GM19099 (cell line): ENCODE measurements around the gene SLC22A31.

Experiments
- POLR2A ChIP-seq: IDR thresholded peaks from 3 replicates; pipeline ENCODE4 v1.6.1; 2011; ENCODE audit warnings: low read depth; ENCODE audit not compliant: insufficient read length; ENCODE audit errors: extremely low read depth

The SLC22A31 gene

GRCh38 chr16:89187770-89188392, 12.5 kb downstream of the SLC22A31 start:
- TF ChIP-seq POLR2A = no peak

GRCh38 chr16:89187032-89187769, 13.1 kb downstream of the SLC22A31 start:
- no peak for TF ChIP-seq POLR2A

GRCh38 chr16:89184933-89185794, 15.2 kb downstream of the SLC22A31 start:
- no peak for TF ChIP-seq POLR2A

GRCh38 chr16:89184677-89184932, 15.7 kb downstream of the SLC22A31 start:
- TF ChIP-seq POLR2A = no peak

GRCh38 chr16:89183975-89184676, 16.2 kb downstream of the SLC22A31 start:
- no peak for TF ChIP-seq POLR2A

GRCh38 chr16:89183463-89183862, 16.9 kb downstream of the SLC22A31 start:
- no peak for TF ChIP-seq POLR2A

- TF ChIP-seq POLR2A = no peak
Measured at GRCh38 chr16:89179656-89180315, 20.6 kb downstream of the SLC22A31 start.

GRCh38 chr16:89179148-89179484, 21.2 kb downstream of the SLC22A31 start:
- TF ChIP-seq POLR2A = no peak

GRCh38 chr16:89178453-89179147, 21.7 kb downstream of the SLC22A31 start:
- TF ChIP-seq POLR2A = no peak

- no peak for TF ChIP-seq POLR2A
Measured at GRCh38 chr16:89177501-89177900, 22.8 kb downstream of the SLC22A31 start.

GRCh38 chr16:89176717-89177116, 23.6 kb downstream of the SLC22A31 start:
- TF ChIP-seq POLR2A = no peak

GRCh38 chr16:89176147-89176690, 24.1 kb downstream of the SLC22A31 start:
- TF ChIP-seq POLR2A = no peak

- no peak for TF ChIP-seq POLR2A
Measured at GRCh38 chr16:89175280-89176146, 24.8 kb downstream of the SLC22A31 start.
